AG09319 (cell line): ENCODE data around the gene REP15.
"Not testable (repeated sequence)": the region's sequence is repeated elsewhere in the genome, so short reads cannot be mapped to it uniquely, and the experiment has no call there.

Experiments used
- DNase-seq: peaks from one replicate; pipeline ENCODE4 v3.0.0-alpha.2; 2010; ENCODE audit warnings: low read depth; ENCODE audit errors: extremely low read depth
- CTCF ChIP-seq: IDR thresholded peaks from 2 replicates; pipeline ENCODE4 v1.5.1; 2011; ENCODE audit warnings: low read depth, mild to moderate bottlenecking, inconsistent platforms, low read length, moderate library complexity

REP15 gene

GRCh38 chr12:27696293-27696652 lies at the start of gene REP15:
Gene REP15 (plus strand): TSS chr12:27696447. CDS start chr12:27696563, 116 bp downstream.
- no peak for DNase-seq
- TF ChIP-seq CTCF = no peak

GRCh38 chr12:27650011-27650410 lies 46.2 kb upstream of the REP15 start:
- no peak for TF ChIP-seq CTCF

DNA sequence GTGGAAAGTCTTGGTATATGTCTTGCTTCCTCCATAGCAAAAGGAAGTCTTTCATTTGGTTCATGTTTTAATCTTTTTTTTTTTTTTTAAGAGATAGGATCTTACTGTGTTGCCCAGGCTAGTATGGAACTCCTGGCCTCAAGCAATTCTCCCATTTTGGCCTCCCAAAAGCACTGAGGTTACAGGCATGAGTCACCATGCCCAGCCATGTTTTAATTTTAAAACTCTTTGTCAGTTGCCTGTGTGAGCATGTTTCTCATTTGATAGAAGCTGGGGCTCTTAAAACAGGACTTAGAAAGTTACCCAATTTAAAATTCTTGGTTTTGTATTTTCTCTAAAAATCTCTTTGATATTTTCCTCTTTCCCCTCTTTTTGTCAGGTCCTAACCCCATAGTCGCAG lies 45.0 kb upstream of the REP15 start:
- no peak for TF ChIP-seq CTCF
- DNase-seq = no peak

More at GRCh38 chr12:27650011-27650410, 46.2 kb upstream of the REP15 start:
- no peak for DNase-seq

DNA sequence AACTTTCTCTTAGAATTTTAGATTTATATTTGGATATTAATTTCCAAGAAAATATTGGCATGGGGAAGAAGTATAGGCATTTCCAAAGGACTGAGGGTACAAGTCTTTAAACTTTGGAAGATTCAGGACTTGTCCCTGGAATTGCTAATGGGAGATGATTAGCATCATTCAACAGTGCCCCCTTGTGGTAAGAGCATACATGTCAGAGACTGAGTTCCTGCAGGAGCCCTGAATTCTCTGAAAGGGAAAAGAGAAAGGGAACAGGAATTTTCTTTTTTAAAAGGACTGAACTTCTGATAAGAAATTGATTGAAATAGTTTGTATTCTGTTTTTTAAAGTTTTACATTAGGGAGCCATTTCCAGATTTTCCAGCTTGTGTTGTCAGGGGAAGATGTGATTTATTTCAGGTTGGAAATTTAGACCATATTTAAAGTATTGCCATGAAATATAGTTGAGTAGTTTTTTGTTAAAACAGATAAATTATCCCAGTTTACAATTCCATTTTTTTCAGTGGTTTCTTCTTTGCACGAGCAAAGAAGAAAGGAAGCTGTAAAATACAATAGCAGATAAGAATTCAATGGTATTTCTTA lies 44.0 kb upstream of the REP15 start:
- DNase-seq = peak; percentile 66
- TF ChIP-seq CTCF = peak; percentile 88

DNA sequence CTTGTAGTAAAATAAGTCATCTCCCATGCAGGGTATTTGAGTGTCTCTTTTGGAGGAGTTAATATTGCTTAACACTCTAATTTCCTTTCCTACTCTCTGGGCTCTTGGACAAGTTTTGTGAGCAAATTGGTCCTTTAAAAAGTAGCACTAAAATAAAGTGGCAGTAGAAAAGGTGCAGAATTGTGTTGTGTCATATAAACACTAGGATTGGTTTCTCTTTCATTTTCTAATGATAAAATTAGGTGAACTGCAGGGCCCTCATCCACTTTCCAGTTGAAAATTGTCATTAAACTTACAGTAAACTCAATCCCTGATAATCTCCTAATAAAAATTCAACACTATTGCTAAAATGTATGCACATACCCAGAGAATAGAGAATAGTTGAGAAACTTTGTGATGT lies 42.6 kb upstream of the REP15 start:
- TF ChIP-seq CTCF = no peak
- DNase-seq = no peak

DNA sequence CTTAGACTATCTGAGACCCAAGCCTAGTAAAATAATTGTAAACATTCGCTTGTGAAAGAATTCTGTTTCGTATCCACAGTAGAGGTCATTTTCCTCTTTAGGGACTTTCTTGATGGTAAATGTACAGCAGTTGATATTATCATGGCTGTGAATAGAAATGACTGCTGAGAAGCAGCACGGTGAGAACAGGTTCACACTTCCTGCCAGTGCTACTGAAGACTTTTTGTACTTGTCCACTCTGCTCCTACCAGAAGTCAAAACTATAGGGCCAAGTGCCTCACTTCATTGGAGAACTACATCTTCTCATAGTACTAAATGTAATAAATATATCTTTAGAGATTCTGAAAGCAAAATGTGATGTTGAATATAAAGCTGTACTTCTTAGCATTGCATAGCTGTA lies 40.8 kb upstream of the REP15 start:
- not testable (repeated sequence) for DNase-seq

GRCh38 chr12:27657296-27657695 lies 39.0 kb upstream of the REP15 start:
- no peak for TF ChIP-seq CTCF
- no peak for DNase-seq

GRCh38 chr12:27665704-27666103 lies 30.5 kb upstream of the REP15 start:
- no peak for DNase-seq
- TF ChIP-seq CTCF = no peak
